GM18508 (cell line): ENCODE data around the gene AMIGO3.

Source experiments
- ATAC-seq: cut with Tn5 transposase; IDR thresholded peaks from one replicate; pipeline ENCODE4 v1.9.1; 2021; ENCODE audit warnings: moderate number of reproducible peaks; ENCODE audit not compliant: insufficient read depth, unreplicated experiment

Gene AMIGO3

GRCh38 chr3:49725906-49726681 is 6.6 kb upstream of the AMIGO3 start:
- ATAC-seq: no peak

DNA sequence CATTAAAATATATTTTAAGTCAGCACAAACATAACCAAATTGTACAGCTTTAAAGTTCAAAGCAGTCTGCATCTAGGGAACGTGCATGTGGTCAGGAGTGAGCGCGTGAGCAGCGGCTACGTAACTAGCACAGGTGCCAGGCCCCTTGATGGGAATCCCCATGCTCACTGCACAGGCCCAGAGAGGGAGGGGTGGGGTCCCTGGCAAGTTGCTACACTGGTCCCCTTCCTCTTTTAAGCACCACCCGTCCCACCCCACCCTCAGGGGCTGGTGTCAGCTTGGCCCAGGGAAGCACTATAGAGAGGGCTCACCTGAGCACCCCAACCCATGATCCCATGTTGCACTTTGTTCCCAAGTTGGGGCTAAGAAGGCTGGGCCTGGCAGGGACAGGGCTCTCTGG is 5.1 kb upstream of the AMIGO3 start:
- ATAC-seq: no peak

- ATAC-seq: peak; percentile 58
These were observed 4.4 kb upstream of the AMIGO3 start, which contains the start of gene GMPPB for GRCh38 chr3:49723628-49724551. Gene GMPPB, minus strand, starts transcription at chr3:49723951. Its CDS starts 225 bp downstream, at chr3:49723726.

DNA sequence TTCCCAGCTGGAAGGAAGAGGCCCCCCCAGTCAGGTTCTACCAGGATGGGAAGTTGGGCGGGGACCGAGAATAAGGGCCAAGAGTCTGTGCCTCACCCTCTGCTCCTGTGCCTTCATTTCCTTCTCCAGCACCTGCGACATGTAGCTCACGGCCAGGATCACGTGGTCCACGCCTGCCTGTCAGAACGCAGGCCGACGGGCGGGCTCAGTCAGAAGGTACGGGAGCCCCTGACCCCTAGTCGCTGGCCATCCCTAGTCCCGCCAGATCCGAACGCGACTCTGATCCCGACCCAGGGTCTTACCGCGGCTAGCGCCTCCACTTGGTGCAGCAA is 3.8 kb upstream of the AMIGO3 start:
- no peak for ATAC-seq

DNA sequence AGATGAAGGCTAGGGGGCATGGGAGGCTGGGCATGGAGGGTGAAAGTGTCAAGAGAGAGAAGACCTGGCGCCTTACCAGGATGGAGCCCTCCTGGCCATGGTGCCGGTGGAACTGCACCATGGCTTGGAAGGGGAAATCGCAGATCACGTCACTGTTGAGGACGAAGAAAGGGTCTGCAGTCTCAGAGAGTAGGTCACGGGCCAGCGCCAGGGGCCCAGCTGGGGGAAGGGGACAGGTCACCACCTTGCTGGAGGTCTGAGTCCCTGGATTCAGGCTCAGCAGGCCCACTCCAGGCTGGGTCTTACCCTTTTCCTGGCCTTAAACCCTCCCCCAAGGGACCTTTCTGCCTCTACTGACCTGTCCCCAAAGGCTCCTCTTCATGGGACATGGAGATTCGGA is 3.4 kb upstream of the AMIGO3 start:
- ATAC-seq: no peak

DNA sequence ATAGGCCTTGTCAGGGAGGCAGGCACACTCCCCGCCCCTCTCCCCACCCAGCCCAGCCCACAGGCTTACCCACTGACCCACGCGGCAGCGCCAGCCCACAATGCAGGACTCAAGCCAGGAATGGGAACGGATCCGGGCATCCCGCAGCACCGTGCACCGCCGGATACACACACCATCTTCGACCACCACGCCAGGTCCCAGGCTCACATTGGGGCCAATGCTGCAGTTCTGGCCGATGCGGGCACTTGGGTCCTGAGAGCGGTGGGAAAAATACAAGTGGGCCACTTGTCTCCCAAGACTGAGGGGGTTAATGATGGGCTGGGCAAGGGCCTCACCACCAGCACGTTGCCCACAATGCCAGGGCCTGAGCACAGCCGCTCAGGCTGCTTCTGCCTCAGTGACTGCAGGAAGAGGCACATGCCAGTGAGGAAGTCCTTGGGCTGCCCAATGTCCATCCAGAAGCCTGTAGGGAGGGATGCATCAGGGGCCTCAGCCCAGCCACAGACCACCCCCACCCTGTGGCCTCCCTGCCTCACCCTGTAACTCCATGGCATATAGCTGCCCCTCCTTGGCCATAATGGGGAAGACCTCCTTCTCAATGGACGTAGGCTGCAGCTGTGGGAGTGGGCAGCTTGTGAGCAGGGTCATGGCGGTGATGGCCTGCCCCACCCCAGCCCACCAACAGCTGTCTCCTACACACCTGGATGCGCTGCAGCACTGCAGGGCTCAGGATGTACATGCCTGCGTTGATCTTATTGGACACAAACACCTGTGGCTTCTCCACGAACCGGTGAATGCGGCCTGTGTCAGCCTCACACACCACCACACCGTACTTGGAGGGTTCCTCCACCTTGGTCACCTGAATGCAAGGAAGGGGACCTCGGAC is 2.7 kb upstream of the AMIGO3 start:
- no peak for ATAC-seq

DNA sequence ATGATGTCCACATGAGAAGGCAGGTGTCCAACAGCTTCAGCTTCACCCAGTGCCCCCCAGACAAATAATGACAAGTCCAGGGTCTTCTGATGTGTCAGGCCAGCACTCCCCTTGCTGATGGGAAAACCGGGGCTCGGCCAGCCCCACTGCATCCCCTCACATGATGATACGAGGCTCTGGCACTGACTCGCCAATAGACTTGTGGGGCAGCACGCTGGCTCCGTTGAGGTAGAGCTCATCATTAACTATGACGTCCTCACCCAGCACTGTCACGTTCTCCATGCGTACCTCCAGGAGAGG is 2.1 kb upstream of the AMIGO3 start:
- ATAC-seq: no peak

GRCh38 chr3:49720855-49721595 is 1.5 kb upstream of the AMIGO3 start:
- no peak for ATAC-seq

- ATAC-seq: no peak
These were observed 648 bp downstream of the AMIGO3 start for GRCh38 chr3:49718858-49719213.

GRCh38 chr3:49717959-49718857 is 1.3 kb downstream of the AMIGO3 start:
- no peak for ATAC-seq

- no peak for ATAC-seq
These were observed 2.1 kb downstream of the AMIGO3 start for GRCh38 chr3:49717211-49717958.

GRCh38 chr3:49716691-49717210 is 2.7 kb downstream of the AMIGO3 start:
- no peak for ATAC-seq

DNA sequence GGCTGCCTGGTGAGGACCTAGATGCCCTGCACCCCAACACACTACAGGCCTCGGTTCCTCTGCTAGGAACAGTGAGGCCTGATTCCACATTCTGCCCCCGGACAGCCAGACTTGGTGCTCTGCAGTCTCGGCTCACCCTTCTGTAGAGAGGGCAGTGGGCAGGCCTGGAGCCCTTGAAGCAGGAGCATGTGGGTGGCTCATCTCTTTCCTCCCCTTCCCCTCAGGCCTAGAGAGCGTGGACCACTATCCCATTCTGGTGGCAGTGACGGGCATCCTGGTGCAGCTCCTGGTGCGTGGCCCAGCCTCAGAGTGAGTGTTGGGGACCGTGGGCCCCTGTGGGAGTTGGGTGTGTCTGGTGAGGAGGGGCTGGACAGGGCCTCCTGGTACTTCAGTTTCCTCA is 3.3 kb downstream of the AMIGO3 start:
- no peak for ATAC-seq

DNA sequence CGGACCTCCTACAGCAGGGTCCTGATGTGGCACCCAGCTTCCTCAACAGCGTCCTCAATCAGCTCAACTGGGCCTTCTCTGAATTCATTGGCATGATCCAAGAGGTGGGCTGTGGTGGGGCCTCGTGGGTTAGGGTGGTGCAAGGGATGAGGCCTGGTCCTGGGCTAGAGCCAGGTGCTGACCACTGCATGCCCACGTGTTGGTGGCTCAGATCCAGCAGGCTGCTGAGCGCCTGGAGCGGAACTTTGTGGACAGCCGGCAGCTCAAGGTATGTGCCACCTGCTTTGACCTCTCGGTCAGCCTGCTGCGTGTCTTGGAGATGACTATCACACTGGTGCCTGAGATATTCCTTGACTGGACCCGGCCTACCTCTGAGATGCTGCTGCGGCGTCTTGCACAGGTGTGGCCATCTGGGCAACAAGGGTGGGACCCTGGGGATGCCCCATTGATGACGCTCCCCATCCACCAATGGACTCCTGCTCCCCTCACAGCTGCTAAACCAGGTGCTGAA is 3.8 kb downstream of the AMIGO3 start:
- no peak for ATAC-seq

DNA sequence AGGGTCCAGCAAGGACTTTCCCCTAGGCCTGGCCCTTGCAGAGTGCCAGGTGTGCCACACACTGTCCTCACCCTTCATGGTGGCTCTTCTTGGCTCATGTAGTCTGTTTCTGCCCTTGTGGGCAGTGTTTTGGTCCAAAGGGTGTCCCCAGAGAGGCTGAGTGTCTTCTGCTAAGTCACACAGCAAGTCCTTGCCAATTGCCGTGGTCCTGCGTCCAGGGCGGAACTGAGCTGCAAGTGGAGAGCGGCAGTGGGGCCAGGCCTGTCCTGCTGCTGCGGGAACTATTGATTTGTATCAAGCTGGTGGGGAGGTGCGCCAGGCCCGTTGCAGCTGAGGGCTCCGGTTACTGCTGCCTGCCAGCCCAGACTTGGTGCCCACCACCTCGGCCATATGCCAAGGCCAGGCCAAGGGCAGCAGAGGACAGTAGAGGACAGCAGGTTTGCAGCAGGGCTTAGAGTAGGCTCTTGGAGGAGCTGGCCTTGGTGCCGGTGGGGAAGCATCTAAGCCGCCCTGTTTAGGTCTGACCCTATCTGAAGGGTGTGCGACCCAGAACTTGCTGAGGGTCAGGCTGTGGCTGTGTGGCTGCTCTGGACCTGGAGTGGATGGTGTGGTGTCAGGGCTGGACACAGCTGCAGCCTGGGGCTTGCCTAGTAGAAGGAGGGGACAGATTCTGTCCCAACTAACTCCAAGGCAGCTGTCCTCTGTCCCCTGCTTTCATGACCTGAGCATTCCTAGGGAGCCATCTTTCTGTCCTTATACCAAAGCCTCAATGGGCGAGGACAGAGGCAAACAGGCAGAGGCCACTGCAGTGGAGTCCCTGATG is 4.5 kb downstream of the AMIGO3 start:
- ATAC-seq: no peak

DNA sequence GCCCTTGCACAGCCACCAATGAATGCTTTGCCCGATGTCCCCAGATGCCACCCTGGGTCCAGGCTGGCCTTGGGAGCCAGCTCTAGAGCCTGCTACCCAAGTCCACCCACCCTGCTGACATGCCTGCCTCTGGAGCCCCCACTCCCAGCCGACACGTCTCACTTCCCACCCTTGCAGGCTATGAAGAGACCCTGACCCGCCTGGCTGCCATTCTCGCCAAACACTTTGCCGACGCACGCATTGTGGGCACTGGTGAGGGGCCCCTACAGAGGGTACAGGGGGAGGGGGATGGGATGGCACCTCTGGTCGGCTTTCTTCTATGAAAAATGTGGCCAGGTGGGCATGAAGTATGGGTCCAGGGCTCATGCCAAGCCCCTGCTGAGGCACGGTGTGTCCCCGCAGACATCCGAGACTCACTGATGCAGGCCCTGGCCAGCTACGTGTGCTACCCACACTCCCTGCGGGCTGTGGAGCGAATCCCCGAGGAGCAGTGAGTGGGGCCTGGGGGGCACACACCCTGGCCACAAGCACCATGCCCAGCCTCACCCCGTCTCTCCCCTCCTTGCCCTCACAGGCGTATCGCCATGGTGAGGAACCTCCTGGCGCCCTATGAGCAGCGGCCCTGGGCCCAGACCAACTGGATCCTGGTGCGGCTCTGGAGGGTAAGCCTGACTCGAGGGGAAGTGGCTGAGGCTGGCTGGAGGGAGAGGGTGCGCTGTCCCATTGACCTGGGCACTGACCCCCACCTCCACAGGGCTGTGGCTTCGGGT is 6.0 kb downstream of the AMIGO3 start:
- ATAC-seq: no peak
